Thymus (tissue), 11 donors: ENCODE results near the gene FUOM. TPM values are rescaled to one million over a fixed set of nuclear protein-coding genes. Genes with fewer than 3 reads are reported as not detected.
A peak's percentile ranks its signal among the peaks of the same experiment; 100 is the strongest.

Experiments
- DNase-seq, 9 donors: peaks; one replicate each; pipeline ENCODE4 v3.0.0-alpha.2; 2013; ENCODE audit warnings: low spot score in 9 of 9, low read depth in 6 of 9, missing footprints in 1 of 9
- H3K27ac ChIP-seq, 2 donors: one replicate each; pipeline ENCODE4 v1.5.1; 2013; ENCODE audit warnings: control low read depth in 1 of 2, low read depth in 1 of 2, low read length in 1 of 2, mild to moderate bottlenecking in 1 of 2, moderate library complexity in 1 of 2
- H3K27me3 ChIP-seq, 2 donors: one replicate each; pipeline ENCODE4 v1.5.1; 2013; ENCODE audit warnings: low read length in 1 of 2; ENCODE audit not compliant: control insufficient read depth in 2 of 2, insufficient read depth in 1 of 2
- H3K36me3 ChIP-seq, 2 donors: one replicate each; pipeline ENCODE4 v1.5.1; 2013; ENCODE audit warnings: low read length in 1 of 2, mild to moderate bottlenecking in 1 of 2, moderate library complexity in 1 of 2; ENCODE audit not compliant: control insufficient read depth in 2 of 2, insufficient read depth in 2 of 2
- H3K4me1 ChIP-seq, 2 donors: one replicate each; pipeline ENCODE4 v1.5.1; 2013; ENCODE audit warnings: low read length in 2 of 2; ENCODE audit not compliant: control insufficient read depth in 2 of 2, insufficient read depth in 2 of 2
- H3K4me3 ChIP-seq, 2 donors: one replicate each; pipeline ENCODE4 v1.5.1; 2013; ENCODE audit warnings: low read length in 2 of 2, control low read depth in 1 of 2, mild to moderate bottlenecking in 1 of 2
- H3K9me3 ChIP-seq, 2 donors: one replicate each; pipeline ENCODE4 v1.5.1; 2013; ENCODE audit warnings: low read length in 1 of 2, mild to moderate bottlenecking in 1 of 2; ENCODE audit not compliant: control insufficient read depth in 2 of 2, insufficient read depth in 1 of 2
- WGBS: extraction: QIAGEN DNeasy Blood & Tissue Kit; methylation state at CpG from one replicate; pipeline ENCODE4 v1.1.7; 2013; 5-methylcytosine and 5-hydroxymethylcytosine counted together
- polyA plus RNA-seq: library from polyadenylated mRNA; stranded (reverse); fragments of 200-250 nt; gene quantifications from one replicate; pipeline ENCODE4 v1.2.3, GENCODE V29; 2013
- total RNA-seq: library from RNA; stranded (reverse); fragments of 120-200 nt; gene quantifications from one replicate; pipeline ENCODE4 v1.2.4, GENCODE V29; 2013
- donor health status: healthy.

Gene FUOM
- total and polyA plus RNA-seq, 2 donors = 18.3 to 23.9 TPM

- Histone ChIP-seq H3K4me3 (peak overlapping the region; percentile 48 to 61), H3K27me3 (peaks cover 0 to 21% of the 10 kb centered on the region in 2 donors), H3K36me3 (no peaks in the 10 kb centered on the region), H3K4me1 (peaks cover 9 to 12% of the 10 kb centered on the region in 2 donors), H3K9me3 (no peaks in the 10 kb centered on the region), H3K27ac (no peak overlapping the region)
- DNase-seq = no peak
- WGBS = 59% methylated on average over 27 of the region's 27 CpGs
These were observed 1.1 kb downstream of the FUOM start for GRCh38 chr10:133356549-133357284.

- H3K4me3 ChIP-seq = no peak overlapping the region
- no peak overlapping the region for H3K27ac ChIP-seq
- peaks cover 0 to 23% of the 10 kb centered on the region in 2 donors for H3K27me3 ChIP-seq
- no peaks in the 10 kb centered on the region for H3K9me3 ChIP-seq
- DNase-seq = no peak
- no peaks in the 10 kb centered on the region for H3K36me3 ChIP-seq
- peaks cover 9 to 12% of the 10 kb centered on the region in 2 donors for H3K4me1 ChIP-seq
- WGBS = 98% methylated on average over 3 of the region's 3 CpGs
These were observed 1.8 kb downstream of the FUOM start for GRCh38 chr10:133355991-133356390.

GRCh38 chr10:133355266-133355665 lies 2.6 kb downstream of the FUOM start:
- WGBS = 80% methylated on average over 6 of the region's 6 CpGs
- DNase-seq = no peak
- H3K27ac ChIP-seq = no peak overlapping the region

GRCh38 chr10:133354672-133355240 lies 3.1 kb downstream of the FUOM start:
- DNase-seq = no peak
- Histone ChIP-seq H3K27ac (no peak overlapping the region), H3K27me3 (peaks cover 0 to 23% of the 10 kb centered on the region in 2 donors), H3K9me3 (no peaks in the 10 kb centered on the region), H3K36me3 (no peaks in the 10 kb centered on the region), H3K4me1 (peaks cover 9 to 12% of the 10 kb centered on the region in 2 donors), H3K4me3 (no peak overlapping the region)
- 97% methylated on average over 14 of the region's 14 CpGs for WGBS

More at GRCh38 chr10:133355266-133355665, 2.6 kb downstream of the FUOM start:
- Histone ChIP-seq H3K27me3 (peaks cover 0 to 23% of the 10 kb centered on the region in 2 donors), H3K36me3 (no peaks in the 10 kb centered on the region), H3K4me3 (no peak overlapping the region), H3K4me1 (peaks cover 9 to 12% of the 10 kb centered on the region in 2 donors), H3K9me3 (no peaks in the 10 kb centered on the region)

- H3K9me3 ChIP-seq = no peaks in the 10 kb centered on the region
- no peak for DNase-seq
- H3K36me3 ChIP-seq = no peaks in the 10 kb centered on the region
- H3K27me3 ChIP-seq = peaks cover 0 to 23% of the 10 kb centered on the region in 2 donors
- no peak overlapping the region for H3K4me3 ChIP-seq
- H3K27ac ChIP-seq = no peak overlapping the region
- peaks cover 9 to 12% of the 10 kb centered on the region in 2 donors for H3K4me1 ChIP-seq
- WGBS = 91% methylated on average over 16 of the region's 16 CpGs
These were observed 3.7 kb downstream of the FUOM start for GRCh38 chr10:133353988-133354605.

GRCh38 chr10:133353202-133353959 lies 4.4 kb downstream of the FUOM start:
- no peaks in the 10 kb centered on the region for H3K36me3 ChIP-seq
- H3K27me3 ChIP-seq = peaks cover 0 to 23% of the 10 kb centered on the region in 2 donors
- H3K9me3 ChIP-seq = no peaks in the 10 kb centered on the region
- peaks cover 9 to 12% of the 10 kb centered on the region in 2 donors for H3K4me1 ChIP-seq
- no peak overlapping the region for H3K27ac ChIP-seq
- 91% methylated on average over 16 of the region's 16 CpGs for WGBS
- no peak overlapping the region for H3K4me3 ChIP-seq
- no peak for DNase-seq

- peaks cover 4 to 6% of the 10 kb centered on the region in 2 donors for H3K4me1 ChIP-seq
- no peak overlapping the region for H3K27ac ChIP-seq
- peaks cover 3 to 27% of the 10 kb centered on the region in 2 donors for H3K27me3 ChIP-seq
- no peaks in the 10 kb centered on the region for H3K36me3 ChIP-seq
- H3K4me3 ChIP-seq = no peak overlapping the region
- DNase-seq = no peak
- no peaks in the 10 kb centered on the region for H3K9me3 ChIP-seq
- WGBS = 79% methylated on average over 24 of the region's 24 CpGs
These were observed 6.2 kb downstream of the FUOM start for GRCh38 chr10:133351408-133352318.

GRCh38 chr10:133350950-133351329 lies 6.9 kb downstream of the FUOM start:
- Histone ChIP-seq H3K27me3 (peaks cover 3 to 24% of the 10 kb centered on the region in 2 donors), H3K9me3 (no peaks in the 10 kb centered on the region), H3K27ac (no peak overlapping the region), H3K36me3 (no peaks in the 10 kb centered on the region), H3K4me3 (no peak overlapping the region), H3K4me1 (peaks cover 0 to under 1% of the 10 kb centered on the region in 2 donors)
- no peak for DNase-seq
- 67% methylated on average over 13 of the region's 13 CpGs for WGBS
